PFSK-1 (cell line): ENCODE results near the gene SEPTIN10.

Source experiments
- POLR2AphosphoS5 ChIP-seq: IDR thresholded peaks from 2 replicates; pipeline ENCODE4 v1.6.1; 2012; ENCODE audit warnings: low read depth, mild to moderate bottlenecking, control low read depth, low read length, moderate library complexity
- SIN3A ChIP-seq: IDR thresholded peaks from 2 replicates; pipeline ENCODE4 v1.6.1; 2012; ENCODE audit warnings: mild to moderate bottlenecking, low read length, moderate library complexity, borderline replicate concordance; ENCODE audit not compliant: insufficient read depth
- TAF1 ChIP-seq: IDR thresholded peaks from 2 replicates; pipeline ENCODE4 v1.6.1; 2012; ENCODE audit warnings: low read length, control low read depth, borderline replicate concordance; ENCODE audit not compliant: insufficient read depth
- TF ChIP-seq, protein P1 (sequence below), 2 experiments: IDR thresholded peaks; 2 replicates each; pipeline versions ENCODE4 v1.6.1 to v1.8.0; 2011 to 2012; ENCODE audit warnings: low read depth in 2 of 2, low read length in 2 of 2, control low read depth in 1 of 2, inconsistent platforms in 1 of 2, mild to moderate bottlenecking in 1 of 2, moderate library complexity in 1 of 2; ENCODE audit not compliant: insufficient read depth in 1 of 2

- TF ChIP-seq POLR2AphosphoS5 (no peak), SIN3A (no peak), TAF1 (no peak)
- TF ChIP-seq, protein P1, sequence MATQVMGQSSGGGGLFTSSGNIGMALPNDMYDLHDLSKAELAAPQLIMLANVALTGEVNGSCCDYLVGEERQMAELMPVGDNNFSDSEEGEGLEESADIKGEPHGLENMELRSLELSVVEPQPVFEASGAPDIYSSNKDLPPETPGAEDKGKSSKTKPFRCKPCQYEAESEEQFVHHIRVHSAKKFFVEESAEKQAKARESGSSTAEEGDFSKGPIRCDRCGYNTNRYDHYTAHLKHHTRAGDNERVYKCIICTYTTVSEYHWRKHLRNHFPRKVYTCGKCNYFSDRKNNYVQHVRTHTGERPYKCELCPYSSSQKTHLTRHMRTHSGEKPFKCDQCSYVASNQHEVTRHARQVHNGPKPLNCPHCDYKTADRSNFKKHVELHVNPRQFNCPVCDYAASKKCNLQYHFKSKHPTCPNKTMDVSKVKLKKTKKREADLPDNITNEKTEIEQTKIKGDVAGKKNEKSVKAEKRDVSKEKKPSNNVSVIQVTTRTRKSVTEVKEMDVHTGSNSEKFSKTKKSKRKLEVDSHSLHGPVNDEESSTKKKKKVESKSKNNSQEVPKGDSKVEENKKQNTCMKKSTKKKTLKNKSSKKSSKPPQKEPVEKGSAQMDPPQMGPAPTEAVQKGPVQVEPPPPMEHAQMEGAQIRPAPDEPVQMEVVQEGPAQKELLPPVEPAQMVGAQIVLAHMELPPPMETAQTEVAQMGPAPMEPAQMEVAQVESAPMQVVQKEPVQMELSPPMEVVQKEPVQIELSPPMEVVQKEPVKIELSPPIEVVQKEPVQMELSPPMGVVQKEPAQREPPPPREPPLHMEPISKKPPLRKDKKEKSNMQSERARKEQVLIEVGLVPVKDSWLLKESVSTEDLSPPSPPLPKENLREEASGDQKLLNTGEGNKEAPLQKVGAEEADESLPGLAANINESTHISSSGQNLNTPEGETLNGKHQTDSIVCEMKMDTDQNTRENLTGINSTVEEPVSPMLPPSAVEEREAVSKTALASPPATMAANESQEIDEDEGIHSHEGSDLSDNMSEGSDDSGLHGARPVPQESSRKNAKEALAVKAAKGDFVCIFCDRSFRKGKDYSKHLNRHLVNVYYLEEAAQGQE (IDR thresholded peaks at IDR 0.05; ENCODE audit: insufficient read depth in 1 of 2, low read depth in 2 of 2, low read length in 2 of 2), result no peak
These were observed 115.6 kb downstream of the SEPTIN10 start for GRCh38 chr2:109497911-109498870.
